CD4-positive, alpha-beta T cell (primary cell): ENCODE measurements around the gene TTC27. TPM values are rescaled to one million over a fixed set of nuclear protein-coding genes. Genes with fewer than 3 reads are reported as not detected.

ENCODE experiments used
- ATAC-seq: fragments of 200-7000 bp; cut with Tn5 transposase; one replicate; pipeline ENCODE4 v1.10.0; 2022; ENCODE audit warnings: mild to moderate bottlenecking; ENCODE audit not compliant: poor library complexity
- CTCF ChIA-PET: fragments of 350-600 bp; sonication (Branson Sonifier 250); formaldehyde crosslinking; loops from one replicate; lab custom pipeline; 2021; ENCODE audit warnings: antibody characterized with exemption, inconsistent platforms; lab: Charles Lee
- POLR2A ChIA-PET: fragments of 350-600 bp; sonication (Branson Sonifier 250); formaldehyde crosslinking; loops from one replicate; lab custom pipeline; 2021; ENCODE audit warnings: antibody characterized with exemption, inconsistent platforms; lab: Charles Lee
- DNase-seq, 14 experiments: peaks; one replicate each; pipeline ENCODE4 v3.0.0-alpha.2; 2013 to 2020; ENCODE audit warnings: mixed read lengths in 2 of 14
- H3K27ac ChIP-seq, 2 donors: one replicate each; pipeline versions ENCODE4 v1.5.1 to v1.7.0; 2013; ENCODE audit warnings: low read length in 2 of 2, low read depth in 1 of 2, mild to moderate bottlenecking in 1 of 2
- H3K27me3 ChIP-seq, 2 experiments: 1 replicate in 1 of 2; 2 replicates in 1 of 2; pipeline versions ENCODE4 v1.6.1 to v1.7.0; 2013; ENCODE audit warnings: low read length in 2 of 2, control low read depth in 1 of 2, mild to moderate bottlenecking in 1 of 2, moderate library complexity in 1 of 2; ENCODE audit not compliant: insufficient read depth in 2 of 2, control insufficient read depth in 1 of 2
- H3K36me3 ChIP-seq: one replicate; pipeline ENCODE4 v1.6.1; 2013; ENCODE audit warnings: low read length, control low read depth; ENCODE audit not compliant: insufficient read depth
- H3K4me1 ChIP-seq: one replicate; pipeline ENCODE4 v1.6.1; 2013; ENCODE audit warnings: low read length, control low read depth; ENCODE audit not compliant: insufficient read depth
- H3K4me3 ChIP-seq: one replicate; pipeline ENCODE4 v1.5.1; 2013; ENCODE audit warnings: mild to moderate bottlenecking, low read length, moderate library complexity
- H3K9me3 ChIP-seq, 2 experiments: 1 replicate in 1 of 2; 2 replicates in 1 of 2; pipeline versions ENCODE4 v1.6.1 to v1.7.0; 2013; ENCODE audit warnings: low read length in 2 of 2, mild to moderate bottlenecking in 2 of 2, control low read depth in 1 of 2, moderate library complexity in 1 of 2; ENCODE audit not compliant: control insufficient read depth in 1 of 2, insufficient read depth in 1 of 2
- H3K27ac Mint-ChIP-seq: one replicate; pipeline ENCODE4 v1.8.0; 2020; ENCODE audit warnings: mixed read lengths
- H3K27me3 Mint-ChIP-seq: one replicate; pipeline ENCODE4 v1.8.0; 2021; ENCODE audit warnings: mixed read lengths
- H3K36me3 Mint-ChIP-seq: one replicate; pipeline ENCODE4 v1.8.0; 2021; ENCODE audit warnings: low read depth, mixed read lengths
- H3K4me1 Mint-ChIP-seq: one replicate; pipeline ENCODE4 v1.8.0; 2021; ENCODE audit warnings: low read depth, mixed read lengths
- H3K4me3 Mint-ChIP-seq: one replicate; pipeline ENCODE4 v1.8.0; 2020; ENCODE audit warnings: mild to moderate bottlenecking, mixed read lengths
- H3K9me3 Mint-ChIP-seq: one replicate; pipeline ENCODE4 v1.8.0; 2020; ENCODE audit warnings: mixed read lengths
- intact Hi-C, 2 experiments: fragments of 100-400 bp; cut with DNase I in 1 of 2; cut with micrococcal nuclease in 1 of 2; formaldehyde crosslinking; loops; one replicate each; pipeline versions ENCODE4 v1.15.1 to v1.9.0; 2023 to 2025; cut with DNase I, micrococcal nuclease
- total RNA-seq, 174 experiments: library from RNA in 2 of 174; stranded (reverse) in 2 of 174; gene quantifications; one replicate each; pipeline ENCODE4 v1.2.3 and lab custom pipeline; 2021 to 2026
- TF ChIP-seq, protein P1 (sequence below): fragments of 200-600 bp; IDR thresholded peaks from one replicate; pipeline ENCODE4 v1.8.0; 2022; ENCODE audit warnings: antibody characterized with exemption, mild to moderate bottlenecking

The TTC27 gene
- total RNA-seq, 2 experiments from 2014 or later = 11.6 to 17.6 TPM

GRCh38 chr2:32802877-32803276 is 175.0 kb downstream of the TTC27 start:
- no peaks in the 10 kb centered on the region for H3K27me3 ChIP-seq
- peaks cover 4% of the 10 kb centered on the region for H3K36me3 ChIP-seq
- no peak for ATAC-seq
- no peaks in the 10 kb centered on the region for H3K4me1 ChIP-seq
- Mint-ChIP-seq H3K4me3 (no peak overlapping the region), H3K27ac (no peak overlapping the region), H3K9me3 (no peaks in the 10 kb centered on the region), H3K36me3 (peaks cover 24% of the 10 kb centered on the region), H3K27me3 (no peaks in the 10 kb centered on the region), H3K4me1 (no peaks in the 10 kb centered on the region)
- no peaks in the 10 kb centered on the region for H3K9me3 ChIP-seq
- ChIA-PET CTCF (no interaction called here), POLR2A (no interaction called here)
- no peak for DNase-seq
- H3K27ac ChIP-seq = no peak overlapping the region
- intact Hi-C loops = no loop called here
- TF ChIP-seq, protein P1, sequence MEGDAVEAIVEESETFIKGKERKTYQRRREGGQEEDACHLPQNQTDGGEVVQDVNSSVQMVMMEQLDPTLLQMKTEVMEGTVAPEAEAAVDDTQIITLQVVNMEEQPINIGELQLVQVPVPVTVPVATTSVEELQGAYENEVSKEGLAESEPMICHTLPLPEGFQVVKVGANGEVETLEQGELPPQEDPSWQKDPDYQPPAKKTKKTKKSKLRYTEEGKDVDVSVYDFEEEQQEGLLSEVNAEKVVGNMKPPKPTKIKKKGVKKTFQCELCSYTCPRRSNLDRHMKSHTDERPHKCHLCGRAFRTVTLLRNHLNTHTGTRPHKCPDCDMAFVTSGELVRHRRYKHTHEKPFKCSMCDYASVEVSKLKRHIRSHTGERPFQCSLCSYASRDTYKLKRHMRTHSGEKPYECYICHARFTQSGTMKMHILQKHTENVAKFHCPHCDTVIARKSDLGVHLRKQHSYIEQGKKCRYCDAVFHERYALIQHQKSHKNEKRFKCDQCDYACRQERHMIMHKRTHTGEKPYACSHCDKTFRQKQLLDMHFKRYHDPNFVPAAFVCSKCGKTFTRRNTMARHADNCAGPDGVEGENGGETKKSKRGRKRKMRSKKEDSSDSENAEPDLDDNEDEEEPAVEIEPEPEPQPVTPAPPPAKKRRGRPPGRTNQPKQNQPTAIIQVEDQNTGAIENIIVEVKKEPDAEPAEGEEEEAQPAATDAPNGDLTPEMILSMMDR = no peak
- H3K4me3 ChIP-seq = no peak overlapping the region

DNA sequence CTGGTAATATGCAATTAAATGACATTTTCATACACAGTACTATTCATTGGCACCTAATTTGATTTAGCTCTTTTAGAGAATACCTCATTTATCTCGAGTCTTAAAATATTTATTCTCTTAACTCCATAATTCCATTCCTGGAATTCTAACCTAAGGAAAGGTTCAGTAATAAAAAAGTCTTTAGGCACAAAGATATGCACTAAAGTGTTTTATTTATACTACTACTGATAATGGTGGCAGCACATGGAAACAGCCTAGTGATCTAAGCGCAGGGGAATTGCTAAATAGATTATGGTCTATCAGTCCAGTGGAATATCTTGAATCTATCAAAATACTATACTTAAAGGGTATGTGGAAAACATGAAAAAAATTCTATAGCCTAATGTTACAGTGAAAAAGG is 176.4 kb downstream of the TTC27 start:
- DNase-seq (no peak), ATAC-seq (no peak)
- Mint-ChIP-seq H3K4me3 (no peak overlapping the region), H3K9me3 (no peaks in the 10 kb centered on the region), H3K27ac (no peak overlapping the region), H3K27me3 (no peaks in the 10 kb centered on the region), H3K4me1 (no peaks in the 10 kb centered on the region), H3K36me3 (peaks cover 33% of the 10 kb centered on the region)
- POLR2A ChIA-PET = no interaction called here
- no peak overlapping the region for H3K4me3 ChIP-seq
- CTCF ChIA-PET = interaction anchor here (1.1 kb wide), 1 partner anchor 17 kb away, joined by 3 read pairs; no protein-coding TSS in a partner anchor
- no peaks in the 10 kb centered on the region for H3K4me1 ChIP-seq
- H3K27me3 ChIP-seq = no peaks in the 10 kb centered on the region
- H3K36me3 ChIP-seq = peaks cover 4% of the 10 kb centered on the region
- H3K9me3 ChIP-seq = no peaks in the 10 kb centered on the region
- H3K27ac ChIP-seq = no peak overlapping the region
- intact Hi-C loops = no loop called here
- TF ChIP-seq, protein P1 = no peak

GRCh38 chr2:32805104-32806095 is 177.6 kb downstream of the TTC27 start:
- intact Hi-C loops = no loop called here
- Mint-ChIP-seq H3K9me3 (no peaks in the 10 kb centered on the region), H3K36me3 (peaks cover 40% of the 10 kb centered on the region)

More at GRCh38 chr2:32805104-32806095, 177.6 kb downstream of the TTC27 start:
- TF ChIP-seq, protein P1 = no peak
- ATAC-seq = no peak
- Mint-ChIP-seq H3K4me1 (no peaks in the 10 kb centered on the region), H3K27ac (no peak overlapping the region), H3K4me3 (no peak overlapping the region), H3K27me3 (no peaks in the 10 kb centered on the region)
- no peak for DNase-seq
- Histone ChIP-seq H3K9me3 (no peaks in the 10 kb centered on the region), H3K4me3 (no peak overlapping the region), H3K27me3 (no peaks in the 10 kb centered on the region), H3K4me1 (no peaks in the 10 kb centered on the region), H3K27ac (no peak overlapping the region), H3K36me3 (peaks cover 8% of the 10 kb centered on the region)
- POLR2A ChIA-PET = no interaction called here
- CTCF ChIA-PET = interaction anchor here (1.1 kb wide), 1 partner anchor 16 kb away, joined by 3 read pairs; no protein-coding TSS in a partner anchor
